Gastrocnemius medialis (tissue), 4 donors: ENCODE measurements around the gene ZDHHC15. TPM values are rescaled to one million over a fixed set of nuclear protein-coding genes. Genes with fewer than 3 reads are reported as not detected.
"Not testable (repeated sequence)": the region's sequence is repeated elsewhere in the genome, so short reads cannot be mapped to it uniquely, and the experiment has no call there.

ENCODE experiments used
- ATAC-seq, 2 donors: fragments of 150-250 bp; one replicate each; pipeline ENCODE4 v1.9.1; 2016
- DNase-seq, 2 donors: peaks; one replicate each; pipeline ENCODE4 v3.0.0-alpha.2; 2019
- H3K27ac ChIP-seq, 4 donors: fragments of 200-600 bp; sonication (generic); 1 replicate in 1 of 4; 2 replicates in 3 of 4; pipeline ENCODE4 v1.5.1; 2016 to 2018; ENCODE audit warnings: mild to moderate bottlenecking in 2 of 4, moderate library complexity in 1 of 4
- H3K27me3 ChIP-seq, 3 donors: fragments of 200-600 bp; sonication (generic) in 2 of 3; 1 replicate in 1 of 3; 2 replicates in 2 of 3; pipeline versions ENCODE4 v1.5.1 to v1.6.0; 2016 to 2019; ENCODE audit warnings: mild to moderate bottlenecking in 1 of 3, moderate library complexity in 1 of 3
- H3K36me3 ChIP-seq, 2 donors: fragments of 200-600 bp; sonication (generic) in 1 of 2; one replicate each; pipeline ENCODE4 v1.5.1; 2017 to 2018
- H3K4me1 ChIP-seq, 2 donors: fragments of 200-600 bp; sonication (generic) in 1 of 2; one replicate each; pipeline ENCODE4 v1.5.1; 2016 to 2017; ENCODE audit warnings: mild to moderate bottlenecking in 2 of 2
- H3K4me3 ChIP-seq, 4 donors: fragments of 200-600 bp; sonication (generic) in 3 of 4; 1 replicate in 1 of 4; 2 replicates in 3 of 4; pipeline ENCODE4 v1.5.1; 2016 to 2019; ENCODE audit warnings: mild to moderate bottlenecking in 2 of 4
- H3K9me3 ChIP-seq, 3 donors: fragments of 200-600 bp; sonication (generic) in 2 of 3; 1 replicate in 1 of 3; 2 replicates in 2 of 3; pipeline ENCODE4 v1.5.1; 2016 to 2019
- CTCF ChIP-seq, 5 experiments: fragments of 450-650 bp in 3 of 5; fragments of 200-600 bp in 2 of 5; sonication (generic) in 2 of 5; IDR thresholded peaks in 4 of 5; conservative IDR thresholded peaks in 1 of 5; 1 replicate in 4 of 5; 2 replicates in 1 of 5; pipeline ENCODE4 v1.5.1; 2016 to 2019; ENCODE audit warnings: antibody characterized with exemption in 5 of 5, mild to moderate bottlenecking in 3 of 5, moderate library complexity in 3 of 5
- POLR2A ChIP-seq, 2 donors: fragments of 450-650 bp; IDR thresholded peaks; one replicate each; pipeline ENCODE4 v1.6.1; 2017; ENCODE audit warnings: antibody characterized with exemption in 2 of 2, mild to moderate bottlenecking in 2 of 2, moderate library complexity in 2 of 2
- in situ Hi-C, 4 donors: fragments of 200-750 bp; cut with MboI; loops; one replicate each; pipeline versions ENCODE4 v1.15.0 to v1.8.0; 2017; ENCODE audit warnings: low sequenced_read_pairs in 4 of 4
- intact Hi-C: fragments of 100-400 bp; cut with DNase I; formaldehyde crosslinking; loops from one replicate; pipeline ENCODE4 v1.15.1; 2023; ENCODE audit warnings: low total_unique reads
- total RNA-seq, 4 donors: library from RNA; depleted of rRNA; stranded (reverse); fragments of >200 nt; gene quantifications; one replicate each; pipeline versions ENCODE4 v1.1.0 to v1.2.3, GENCODE V29; 2016

Gene ZDHHC15
- total RNA-seq, 4 donors from 2014 or later: 0.05 to 0.39 (median 0.14) TPM

- in situ Hi-C loops: no loop called here
- intact Hi-C loops: no loop called here
- ATAC-seq (no peak), DNase-seq (no peak)
- no peaks in the 10 kb centered on the region for H3K36me3 ChIP-seq
- TF ChIP-seq POLR2A (IDR thresholded peaks at IDR 0.05) (no peak), CTCF (IDR thresholded peaks at IDR 0.05 in 4 of 5, conservative IDR thresholded peaks at IDR 0.05 in 1 of 5) (no peak)
- no peak overlapping the region for H3K4me3 ChIP-seq
- no peaks in the 10 kb centered on the region for H3K9me3 ChIP-seq
- H3K27ac ChIP-seq: no peak overlapping the region
- no peaks in the 10 kb centered on the region for H3K27me3 ChIP-seq
- no peaks in the 10 kb centered on the region for H3K4me1 ChIP-seq
Observed at GRCh38 chrX:75544786-75545185, 21.9 kb upstream of the ZDHHC15 start.

GRCh38 chrX:75483933-75484332 is 38.9 kb downstream of the ZDHHC15 start:
- Histone ChIP-seq H3K9me3 (no peaks in the 10 kb centered on the region), H3K4me3 (no peak overlapping the region), H3K36me3 (no peaks in the 10 kb centered on the region), H3K4me1 (no peaks in the 10 kb centered on the region), H3K27me3 (no peaks in the 10 kb centered on the region), H3K27ac (no peak overlapping the region)
- ATAC-seq: no peak
- TF ChIP-seq CTCF (IDR thresholded peaks at IDR 0.05 in 4 of 5, conservative IDR thresholded peaks at IDR 0.05 in 1 of 5) (no peak), POLR2A (IDR thresholded peaks at IDR 0.05) (no peak)
- in situ Hi-C loops: no loop called here
- intact Hi-C loops: no loop called here
- no peak for DNase-seq

- H3K36me3 ChIP-seq, H3K4me1 ChIP-seq, in situ Hi-C loops, ATAC-seq, H3K27me3 ChIP-seq, H3K4me3 ChIP-seq, intact Hi-C loops, H3K27ac ChIP-seq, DNase-seq: not testable (repeated sequence)
- peaks cover 0 to 29% (median 0%) of the 10 kb centered on the region in 3 donors for H3K9me3 ChIP-seq
Observed at GRCh38 chrX:75461780-75462179, 61.1 kb downstream of the ZDHHC15 start.

GRCh38 chrX:75421688-75422230 is 101.1 kb downstream of the ZDHHC15 start:
- no peak for ATAC-seq
- intact Hi-C loops: no loop called here

GRCh38 chrX:75407153-75407552 is 115.7 kb downstream of the ZDHHC15 start:
- H3K27me3 ChIP-seq, in situ Hi-C loops, DNase-seq, intact Hi-C loops, ATAC-seq, H3K4me3 ChIP-seq, H3K9me3 ChIP-seq, H3K36me3 ChIP-seq, H3K4me1 ChIP-seq, H3K27ac ChIP-seq: not testable (repeated sequence)

More at GRCh38 chrX:75421688-75422230, 101.1 kb downstream of the ZDHHC15 start:
- no peaks in the 10 kb centered on the region for H3K9me3 ChIP-seq
- no peak overlapping the region for H3K27ac ChIP-seq
- H3K27me3 ChIP-seq: no peaks in the 10 kb centered on the region
- in situ Hi-C loops: no loop called here
- no peaks in the 10 kb centered on the region for H3K36me3 ChIP-seq
- no peak for DNase-seq
- TF ChIP-seq POLR2A (IDR thresholded peaks at IDR 0.05) (no peak), CTCF (IDR thresholded peaks at IDR 0.05 in 4 of 5, conservative IDR thresholded peaks at IDR 0.05 in 1 of 5) (no peak)
- no peak overlapping the region for H3K4me3 ChIP-seq
- H3K4me1 ChIP-seq: no peaks in the 10 kb centered on the region

GRCh38 chrX:75390470-75390869 is 132.4 kb downstream of the ZDHHC15 start:
- Histone ChIP-seq H3K36me3 (no peaks in the 10 kb centered on the region), H3K4me3 (no peak overlapping the region), H3K4me1 (no peaks in the 10 kb centered on the region), H3K9me3 (no peaks in the 10 kb centered on the region), H3K27ac (no peak overlapping the region), H3K27me3 (no peaks in the 10 kb centered on the region)
- no peak for TF ChIP-seq POLR2A (IDR thresholded peaks at IDR 0.05)
- no peak for TF ChIP-seq CTCF (IDR thresholded peaks at IDR 0.05 in 4 of 5, conservative IDR thresholded peaks at IDR 0.05 in 1 of 5)
- intact Hi-C loops (no loop called here), in situ Hi-C loops (no loop called here)
- no peak for ATAC-seq
- no peak for DNase-seq
